ENCODE measurements around the gene COP1. TPM values are rescaled to one million over a fixed set of nuclear protein-coding genes. Genes with fewer than 3 reads are reported as not detected.

COP1 gene
- total RNA-seq, 2 experiments from 2014 or later, result 33.8 to 36.9 TPM

DNA sequence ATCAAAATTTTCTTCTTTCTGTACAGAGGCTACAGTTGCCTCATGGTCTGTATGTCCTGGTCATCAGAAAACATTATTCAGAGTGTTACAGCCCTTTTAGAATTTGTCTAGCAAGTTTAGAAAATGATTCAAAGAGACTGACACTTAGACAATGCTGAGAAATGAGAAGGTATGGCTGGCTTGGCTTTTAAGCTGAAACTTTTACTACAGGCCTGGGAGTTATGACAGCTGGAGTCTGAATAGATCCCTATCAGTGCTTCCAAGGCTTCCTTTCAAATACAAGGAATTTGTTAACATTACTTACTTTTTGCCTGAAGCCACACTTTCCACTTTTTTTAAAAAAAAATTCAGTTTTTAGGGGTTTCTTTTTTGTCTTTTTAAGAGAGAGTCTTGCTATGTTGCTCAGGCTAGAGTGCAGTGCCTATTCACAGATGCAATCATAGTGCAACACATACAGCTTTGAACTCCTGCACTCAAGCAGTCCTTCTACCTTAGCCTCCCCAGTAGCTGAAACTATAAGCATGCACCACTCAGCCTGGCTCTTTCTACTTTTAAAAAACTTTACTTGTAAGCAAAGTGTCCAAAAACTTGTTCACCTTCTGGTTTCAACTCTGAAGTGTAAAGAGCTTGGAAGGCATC lies 10.5 kb upstream of the COP1 start:
- Mint-ChIP-seq H3K4me1 (ENCODE audit: low read depth) (no peaks in the 10 kb centered on the region), H3K4me3 (no peak overlapping the region), H3K36me3 (ENCODE audit: low read depth) (no peaks in the 10 kb centered on the region), H3K27ac (no peak overlapping the region), H3K27me3 (peaks cover 7% of the 10 kb centered on the region), H3K9me3 (peaks cover 2% of the 10 kb centered on the region)
- ATAC-seq (no peak), DNase-seq (no peak)
- intact Hi-C loops (cut with micrococcal nuclease), result no loop called here
- TF ChIP-seq, protein P1, sequence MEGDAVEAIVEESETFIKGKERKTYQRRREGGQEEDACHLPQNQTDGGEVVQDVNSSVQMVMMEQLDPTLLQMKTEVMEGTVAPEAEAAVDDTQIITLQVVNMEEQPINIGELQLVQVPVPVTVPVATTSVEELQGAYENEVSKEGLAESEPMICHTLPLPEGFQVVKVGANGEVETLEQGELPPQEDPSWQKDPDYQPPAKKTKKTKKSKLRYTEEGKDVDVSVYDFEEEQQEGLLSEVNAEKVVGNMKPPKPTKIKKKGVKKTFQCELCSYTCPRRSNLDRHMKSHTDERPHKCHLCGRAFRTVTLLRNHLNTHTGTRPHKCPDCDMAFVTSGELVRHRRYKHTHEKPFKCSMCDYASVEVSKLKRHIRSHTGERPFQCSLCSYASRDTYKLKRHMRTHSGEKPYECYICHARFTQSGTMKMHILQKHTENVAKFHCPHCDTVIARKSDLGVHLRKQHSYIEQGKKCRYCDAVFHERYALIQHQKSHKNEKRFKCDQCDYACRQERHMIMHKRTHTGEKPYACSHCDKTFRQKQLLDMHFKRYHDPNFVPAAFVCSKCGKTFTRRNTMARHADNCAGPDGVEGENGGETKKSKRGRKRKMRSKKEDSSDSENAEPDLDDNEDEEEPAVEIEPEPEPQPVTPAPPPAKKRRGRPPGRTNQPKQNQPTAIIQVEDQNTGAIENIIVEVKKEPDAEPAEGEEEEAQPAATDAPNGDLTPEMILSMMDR (IDR thresholded peaks at IDR 0.05), result no peak
- POLR2A ChIA-PET, result no interaction called here
- CTCF ChIA-PET, result interaction anchor here (0.8 to 1.0 kb wide), 2 partner anchors 10 to 143 kb away, joined by 3 read pairs; no protein-coding TSS in a partner anchor

DNA sequence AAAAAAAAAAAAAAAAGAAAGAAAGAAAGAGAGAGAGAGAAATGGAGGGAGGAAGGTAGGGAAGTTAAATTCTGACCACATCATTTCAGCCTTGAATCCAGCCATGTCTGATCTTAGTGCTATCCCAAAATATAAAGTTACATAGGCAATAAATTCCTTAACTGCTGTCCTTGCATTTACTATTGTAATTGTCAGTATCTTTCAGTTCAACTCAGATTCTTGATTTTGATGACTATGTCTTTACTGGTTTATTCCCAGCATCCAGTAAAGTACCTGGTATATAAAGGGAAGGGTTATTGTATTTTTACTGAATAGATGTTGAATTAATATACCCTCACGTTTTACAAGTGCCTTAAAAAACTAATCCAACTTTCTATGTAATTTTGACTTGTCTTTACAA lies 8.9 kb upstream of the COP1 start:
- Mint-ChIP-seq H3K9me3 (peaks cover 2% of the 10 kb centered on the region), H3K4me3 (no peak overlapping the region), H3K36me3 (ENCODE audit: low read depth) (no peaks in the 10 kb centered on the region), H3K27ac (no peak overlapping the region), H3K4me1 (ENCODE audit: low read depth) (no peaks in the 10 kb centered on the region), H3K27me3 (peaks cover 7% of the 10 kb centered on the region)
- POLR2A ChIA-PET, result no interaction called here
- ATAC-seq (no peak), DNase-seq (no peak)
- intact Hi-C loops (cut with micrococcal nuclease), result no loop called here
- TF ChIP-seq, protein P1 (IDR thresholded peaks at IDR 0.05), result no peak
- CTCF ChIA-PET, result no interaction called here

DNA sequence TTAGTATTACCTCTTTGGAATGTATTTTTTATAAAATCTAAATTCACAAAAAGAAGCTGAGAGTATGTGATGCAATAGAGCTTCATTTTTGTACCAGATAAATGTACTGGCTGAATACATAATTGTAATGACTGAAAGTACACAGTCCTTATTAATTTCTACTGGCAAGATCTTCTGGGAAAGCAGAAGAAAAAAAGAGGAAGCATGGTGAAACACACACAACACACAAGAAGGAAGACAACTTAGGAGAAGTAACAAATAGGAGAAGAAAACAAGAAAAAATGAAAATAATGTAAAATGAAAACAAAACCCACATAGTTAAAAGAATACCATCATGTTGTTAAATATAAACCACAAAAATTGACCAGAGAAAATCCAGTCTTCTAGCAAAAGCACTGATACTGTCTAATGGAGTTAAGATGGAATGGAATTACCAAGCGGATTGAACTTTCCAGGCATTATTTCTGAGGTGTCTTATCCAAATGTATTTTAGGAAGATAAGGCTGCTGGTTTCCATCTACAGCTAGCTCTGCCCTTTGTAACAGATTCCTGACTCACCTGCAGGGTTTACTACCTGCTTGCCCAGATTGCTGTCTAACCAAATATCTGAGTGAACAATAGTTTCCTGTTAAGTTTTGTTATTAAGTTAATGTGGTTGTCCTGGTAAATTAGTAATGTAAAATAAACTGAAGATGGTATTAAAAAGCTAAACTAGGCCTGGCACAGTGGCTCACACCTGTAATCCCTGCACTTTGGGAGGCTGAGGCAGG lies 4.5 kb upstream of the COP1 start:
- DNase-seq, result no peak
- Mint-ChIP-seq H3K27me3 (peaks cover 3% of the 10 kb centered on the region), H3K27ac (no peak overlapping the region), H3K36me3 (ENCODE audit: low read depth) (peaks cover 8% of the 10 kb centered on the region), H3K9me3 (no peaks in the 10 kb centered on the region), H3K4me3 (no peak overlapping the region), H3K4me1 (ENCODE audit: low read depth) (no peaks in the 10 kb centered on the region)
- POLR2A ChIA-PET, result no interaction called here
- intact Hi-C loops (cut with micrococcal nuclease), result no loop called here
- CTCF ChIA-PET, result interaction anchor here (1.2 kb wide), 1 partner anchor 10 kb away, joined by 3 read pairs; no protein-coding TSS in a partner anchor
- no peak for ATAC-seq
- TF ChIP-seq, protein P1 (IDR thresholded peaks at IDR 0.05), result no peak

DNA sequence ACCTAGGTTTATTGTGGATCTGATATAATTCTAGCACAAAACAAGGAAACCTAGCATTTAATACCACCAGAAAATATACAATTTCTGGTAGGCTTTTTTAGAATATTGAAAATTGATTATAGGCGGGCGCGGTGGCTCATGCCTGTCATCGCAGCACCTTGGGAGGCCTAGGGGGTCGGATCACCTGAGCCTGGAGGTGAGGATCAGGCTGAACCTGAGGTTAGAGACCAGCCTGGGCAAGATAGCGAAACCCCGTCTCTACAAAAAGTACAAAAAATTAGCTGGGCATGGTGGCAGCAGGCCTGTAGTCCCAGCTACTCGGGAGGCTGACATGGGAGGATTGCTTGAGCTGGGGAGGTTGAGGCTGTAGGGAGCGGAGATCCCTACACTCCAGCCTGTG lies 948 bp upstream of the COP1 start:
- no peak for ATAC-seq
- Mint-ChIP-seq H3K4me1 (ENCODE audit: low read depth) (peaks cover 20% of the 10 kb centered on the region), H3K27me3 (no peaks in the 10 kb centered on the region), H3K4me3 (peak overlapping the region; percentile 87), H3K36me3 (ENCODE audit: low read depth) (peaks cover 11% of the 10 kb centered on the region), H3K27ac (peak overlapping the region; percentile 98), H3K9me3 (no peaks in the 10 kb centered on the region)
- POLR2A ChIA-PET, result interaction anchor here (0.6 to 1.0 kb wide), 3 partner anchors 13 to 404 kb away, joined by 3 to 5 read pairs (median 3); no protein-coding TSS in a partner anchor
- no peak for DNase-seq
- TF ChIP-seq, protein P1 (IDR thresholded peaks at IDR 0.05), result no peak
- CTCF ChIA-PET, result interaction anchor here (0.7 to 1.0 kb wide), 2 partner anchors 13 to 53 kb away, joined by 3 read pairs; no protein-coding TSS in a partner anchor
- intact Hi-C loops (cut with micrococcal nuclease), result loop anchor here (5.0 kb wide), 1 partner anchor 136 kb away; no protein-coding TSS in a partner anchor

Measured in activated CD8-positive, alpha-beta T cell treated with anti-CD3 and anti-CD28 coated beads for 36 hours (primary cell).